SK-N-SH treated with all-trans-retinoic acid at 6 μM for 48 hours (cell line): ENCODE data around the gene NRXN3.

Experiments used
- ARNTL ChIP-seq: fragments of 450-650 bp; formaldehyde crosslinking; IDR thresholded peaks from 2 replicates; pipeline ENCODE4 v1.5.0; 2020; ENCODE audit warnings: low read depth, mild to moderate bottlenecking, moderate library complexity, borderline replicate concordance
- ESRRG ChIP-seq: fragments of 250-450 bp; sonication (Bioruptor Pico); IDR thresholded peaks from 2 replicates; pipeline ENCODE4 v1.6.1; 2021; ENCODE audit warnings: mild to moderate bottlenecking
- OSR1 ChIP-seq: fragments of 250-450 bp; sonication (Bioruptor Pico); IDR thresholded peaks from 2 replicates; pipeline ENCODE4 v1.8.0; 2022; ENCODE audit warnings: moderate library complexity, mild to moderate bottlenecking, inconsistent platforms
- RARB ChIP-seq: fragments of 250-450 bp; sonication (Bioruptor Pico); IDR thresholded peaks from 2 replicates; pipeline ENCODE4 v1.8.0; 2021; ENCODE audit warnings: mild to moderate bottlenecking, moderate library complexity
- SNAI2 ChIP-seq: fragments of 250-450 bp; sonication (Bioruptor Pico); IDR thresholded peaks from 2 replicates; pipeline ENCODE4 v1.5.0; 2020; ENCODE audit warnings: mild to moderate bottlenecking, moderate library complexity
- ZC3H10 ChIP-seq: fragments of 250-450 bp; sonication (Bioruptor Pico); IDR thresholded peaks from 2 replicates; pipeline ENCODE4 v1.5.1; 2021; ENCODE audit warnings: mild to moderate bottlenecking, moderate library complexity
- ZFP3 ChIP-seq: fragments of 250-450 bp; sonication (Bioruptor Pico); IDR thresholded peaks from 2 replicates; pipeline ENCODE4 v1.5.0; 2020; ENCODE audit warnings: mild to moderate bottlenecking, moderate library complexity
- ZFP30 ChIP-seq: fragments of 450-650 bp; formaldehyde crosslinking; IDR thresholded peaks from 2 replicates; pipeline ENCODE4 v1.5.0; 2022; ENCODE audit warnings: mild to moderate bottlenecking, moderate library complexity
- ZNF565 ChIP-seq: fragments of 450-650 bp; formaldehyde crosslinking; conservative IDR thresholded peaks from 2 replicates; pipeline ENCODE4 v1.5.0; 2020; ENCODE audit warnings: low read depth, mild to moderate bottlenecking, moderate library complexity
- ZNF70 ChIP-seq: fragments of 450-650 bp; formaldehyde crosslinking; IDR thresholded peaks from 2 replicates; pipeline ENCODE4 v1.5.0; 2020; ENCODE audit warnings: mild to moderate bottlenecking, moderate library complexity
- TF ChIP-seq, protein P1 (sequence below): fragments of 250-450 bp; sonication (Bioruptor Pico); IDR thresholded peaks from 2 replicates; pipeline ENCODE4 v1.8.0; 2020; ENCODE audit warnings: mild to moderate bottlenecking, moderate library complexity, borderline replicate concordance
- TF ChIP-seq, protein P2 (sequence below): fragments of 250-450 bp; sonication (Bioruptor Pico); IDR thresholded peaks from 2 replicates; pipeline ENCODE4 v1.5.1; 2021; ENCODE audit warnings: mild to moderate bottlenecking, moderate library complexity

DNA sequence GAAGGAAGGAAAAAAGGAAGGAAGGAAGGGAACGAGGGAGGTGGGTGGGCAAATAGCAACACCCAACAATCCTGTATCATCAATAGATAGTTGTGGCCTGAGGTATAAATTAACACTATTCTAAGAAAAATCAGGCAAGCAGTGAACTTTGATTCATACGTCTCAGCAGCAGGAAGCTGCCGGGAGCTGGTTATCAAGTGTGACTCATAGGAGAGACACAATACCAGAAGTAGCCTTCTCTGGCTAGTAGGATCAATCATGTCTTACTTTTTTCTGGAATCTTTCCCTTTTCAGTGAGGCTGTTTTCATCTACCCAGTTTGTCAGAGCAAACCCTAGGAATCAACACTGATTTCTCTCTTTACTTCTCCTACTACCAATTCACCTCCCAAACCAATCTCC, 780.5 kb downstream of the NRXN3 start:
- TF ChIP-seq, protein P1, sequence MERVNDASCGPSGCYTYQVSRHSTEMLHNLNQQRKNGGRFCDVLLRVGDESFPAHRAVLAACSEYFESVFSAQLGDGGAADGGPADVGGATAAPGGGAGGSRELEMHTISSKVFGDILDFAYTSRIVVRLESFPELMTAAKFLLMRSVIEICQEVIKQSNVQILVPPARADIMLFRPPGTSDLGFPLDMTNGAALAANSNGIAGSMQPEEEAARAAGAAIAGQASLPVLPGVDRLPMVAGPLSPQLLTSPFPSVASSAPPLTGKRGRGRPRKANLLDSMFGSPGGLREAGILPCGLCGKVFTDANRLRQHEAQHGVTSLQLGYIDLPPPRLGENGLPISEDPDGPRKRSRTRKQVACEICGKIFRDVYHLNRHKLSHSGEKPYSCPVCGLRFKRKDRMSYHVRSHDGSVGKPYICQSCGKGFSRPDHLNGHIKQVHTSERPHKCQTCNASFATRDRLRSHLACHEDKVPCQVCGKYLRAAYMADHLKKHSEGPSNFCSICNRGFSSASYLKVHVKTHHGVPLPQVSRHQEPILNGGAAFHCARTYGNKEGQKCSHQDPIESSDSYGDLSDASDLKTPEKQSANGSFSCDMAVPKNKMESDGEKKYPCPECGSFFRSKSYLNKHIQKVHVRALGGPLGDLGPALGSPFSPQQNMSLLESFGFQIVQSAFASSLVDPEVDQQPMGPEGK, result no peak
- no peak for TF ChIP-seq ZNF70
- no peak for TF ChIP-seq ZFP30
- no peak for TF ChIP-seq ARNTL (CRISPR knock-in tag)
- TF ChIP-seq ZC3H10 (CRISPR knock-in tag), result no peak
- TF ChIP-seq, protein P2, sequence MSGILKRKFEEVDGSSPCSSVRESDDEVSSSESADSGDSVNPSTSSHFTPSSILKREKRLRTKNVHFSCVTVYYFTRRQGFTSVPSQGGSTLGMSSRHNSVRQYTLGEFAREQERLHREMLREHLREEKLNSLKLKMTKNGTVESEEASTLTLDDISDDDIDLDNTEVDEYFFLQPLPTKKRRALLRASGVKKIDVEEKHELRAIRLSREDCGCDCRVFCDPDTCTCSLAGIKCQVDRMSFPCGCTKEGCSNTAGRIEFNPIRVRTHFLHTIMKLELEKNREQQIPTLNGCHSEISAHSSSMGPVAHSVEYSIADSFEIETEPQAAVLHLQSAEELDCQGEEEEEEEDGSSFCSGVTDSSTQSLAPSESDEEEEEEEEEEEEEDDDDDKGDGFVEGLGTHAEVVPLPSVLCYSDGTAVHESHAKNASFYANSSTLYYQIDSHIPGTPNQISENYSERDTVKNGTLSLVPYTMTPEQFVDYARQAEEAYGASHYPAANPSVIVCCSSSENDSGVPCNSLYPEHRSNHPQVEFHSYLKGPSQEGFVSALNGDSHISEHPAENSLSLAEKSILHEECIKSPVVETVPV (CRISPR knock-in tag), result no peak
- no peak for TF ChIP-seq RARB (CRISPR knock-in tag)
- no peak for TF ChIP-seq OSR1
- no peak for TF ChIP-seq ZFP3
- TF ChIP-seq ESRRG, result no peak
- no peak for TF ChIP-seq ZNF565 (CRISPR knock-in tag)
- TF ChIP-seq SNAI2, result no peak
